ENCODE measurements around the gene PTPRM. TPM values are rescaled to one million over a fixed set of nuclear protein-coding genes. Genes with fewer than 3 reads are reported as not detected.

Gene PTPRM
- total and polyA plus RNA-seq, 4 donors = 61.1 to 146 (median 87.5) TPM

GRCh38 chr18:8050616-8051329 lies 483.7 kb downstream of the PTPRM start:
- Histone ChIP-seq H3K36me3 (ENCODE audit: control insufficient read depth in 4 of 4, insufficient read depth in 4 of 4, low read length in 4 of 4) (no peaks in the 10 kb centered on the region), H3K4me1 (ENCODE audit: control insufficient read depth in 5 of 5, insufficient read depth in 5 of 5, low read length in 5 of 5) (peaks cover 0 to 20% (median 3%) of the 10 kb centered on the region in 5 donors), H3K27ac (ENCODE audit: low read depth in 1 of 2, low read length in 1 of 2) (no peak overlapping the region), H3K27me3 (ENCODE audit: control insufficient read depth in 3 of 3, insufficient read depth in 3 of 3, low read length in 2 of 3) (no peaks in the 10 kb centered on the region), H3K9ac (ENCODE audit: insufficient read depth in 1 of 2, low read length in 2 of 2) (no peak overlapping the region), H3K4me3 (no peak overlapping the region), H3K9me3 (ENCODE audit: control insufficient read depth in 4 of 4, insufficient read depth in 3 of 4, low read length in 3 of 4) (no peaks in the 10 kb centered on the region)
- DNase-seq (peak in 1 of 3 donors; percentile 9), ATAC-seq (ENCODE audit: insufficient read depth, low FRiP score) (no peak)
- WGBS, 2 donors = 32 to 49% methylated on average over 5 of the region's 5 CpGs
- no peak for TF ChIP-seq CTCF (IDR thresholded peaks at IDR 0.05; ENCODE audit: control extremely low read depth, extremely low read depth)

GRCh38 chr18:8051453-8051852 lies 484.3 kb downstream of the PTPRM start:
- H3K9me3 ChIP-seq (ENCODE audit: control insufficient read depth in 4 of 4, insufficient read depth in 3 of 4, low read length in 3 of 4) = no peaks in the 10 kb centered on the region
- no peak overlapping the region for H3K4me3 ChIP-seq
- whole genome bisulfite sequencing, 2 donors = 40 to 42% methylated on average over 2 of the region's 2 CpGs
- peaks cover 0 to 20% (median 3%) of the 10 kb centered on the region in 5 donors for H3K4me1 ChIP-seq (ENCODE audit: control insufficient read depth in 5 of 5, insufficient read depth in 5 of 5, low read length in 5 of 5)
- no peaks in the 10 kb centered on the region for H3K27me3 ChIP-seq (ENCODE audit: control insufficient read depth in 3 of 3, insufficient read depth in 3 of 3, low read length in 2 of 3)
- H3K36me3 ChIP-seq (ENCODE audit: control insufficient read depth in 4 of 4, insufficient read depth in 4 of 4, low read length in 4 of 4) = no peaks in the 10 kb centered on the region
- TF ChIP-seq CTCF (IDR thresholded peaks at IDR 0.05; ENCODE audit: control extremely low read depth, extremely low read depth) = no peak
- no peak for DNase-seq
- ATAC-seq (ENCODE audit: insufficient read depth, low FRiP score) = no peak
- H3K27ac ChIP-seq (ENCODE audit: low read depth in 1 of 2, low read length in 1 of 2) = no peak overlapping the region
- H3K9ac ChIP-seq (ENCODE audit: insufficient read depth in 1 of 2, low read length in 2 of 2) = no peak overlapping the region

GRCh38 chr18:8052237-8052701 lies 485.2 kb downstream of the PTPRM start:
- H3K9me3 ChIP-seq (ENCODE audit: control insufficient read depth in 4 of 4, insufficient read depth in 3 of 4, low read length in 3 of 4) = no peaks in the 10 kb centered on the region
- H3K27me3 ChIP-seq (ENCODE audit: control insufficient read depth in 3 of 3, insufficient read depth in 3 of 3, low read length in 2 of 3) = no peaks in the 10 kb centered on the region
- H3K9ac ChIP-seq (ENCODE audit: insufficient read depth in 1 of 2, low read length in 2 of 2) = no peak overlapping the region
- peaks cover 0 to 20% (median 3%) of the 10 kb centered on the region in 5 donors for H3K4me1 ChIP-seq (ENCODE audit: control insufficient read depth in 5 of 5, insufficient read depth in 5 of 5, low read length in 5 of 5)
- no peak for TF ChIP-seq CTCF (IDR thresholded peaks at IDR 0.05; ENCODE audit: control extremely low read depth, extremely low read depth)
- ATAC-seq (ENCODE audit: insufficient read depth, low FRiP score) (no peak), DNase-seq (no peak)
- no peak overlapping the region for H3K4me3 ChIP-seq
- H3K36me3 ChIP-seq (ENCODE audit: control insufficient read depth in 4 of 4, insufficient read depth in 4 of 4, low read length in 4 of 4) = no peaks in the 10 kb centered on the region
- 30 to 46% methylated on average over 2 of the region's 2 CpGs for WGBS, 2 donors
- H3K27ac ChIP-seq (ENCODE audit: low read depth in 1 of 2, low read length in 1 of 2) = no peak overlapping the region

Data from lung (tissue), 12 donors.